ENCODE results near the gene SEMA3A.

Gene SEMA3A

GRCh38 chr7:83984076-83984475 lies 210.5 kb downstream of the SEMA3A start:
- TF ChIP-seq, protein P1, sequence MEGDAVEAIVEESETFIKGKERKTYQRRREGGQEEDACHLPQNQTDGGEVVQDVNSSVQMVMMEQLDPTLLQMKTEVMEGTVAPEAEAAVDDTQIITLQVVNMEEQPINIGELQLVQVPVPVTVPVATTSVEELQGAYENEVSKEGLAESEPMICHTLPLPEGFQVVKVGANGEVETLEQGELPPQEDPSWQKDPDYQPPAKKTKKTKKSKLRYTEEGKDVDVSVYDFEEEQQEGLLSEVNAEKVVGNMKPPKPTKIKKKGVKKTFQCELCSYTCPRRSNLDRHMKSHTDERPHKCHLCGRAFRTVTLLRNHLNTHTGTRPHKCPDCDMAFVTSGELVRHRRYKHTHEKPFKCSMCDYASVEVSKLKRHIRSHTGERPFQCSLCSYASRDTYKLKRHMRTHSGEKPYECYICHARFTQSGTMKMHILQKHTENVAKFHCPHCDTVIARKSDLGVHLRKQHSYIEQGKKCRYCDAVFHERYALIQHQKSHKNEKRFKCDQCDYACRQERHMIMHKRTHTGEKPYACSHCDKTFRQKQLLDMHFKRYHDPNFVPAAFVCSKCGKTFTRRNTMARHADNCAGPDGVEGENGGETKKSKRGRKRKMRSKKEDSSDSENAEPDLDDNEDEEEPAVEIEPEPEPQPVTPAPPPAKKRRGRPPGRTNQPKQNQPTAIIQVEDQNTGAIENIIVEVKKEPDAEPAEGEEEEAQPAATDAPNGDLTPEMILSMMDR (IDR thresholded peaks at IDR 0.05; ENCODE audit: control insufficient read depth, insufficient read depth, low read depth, low read length, missing control alignments) = no peak
- no peak overlapping the region for H3K4me3 ChIP-seq (ENCODE audit: control insufficient read depth, low read depth, low read length)
- DNase-seq (ENCODE audit: low read depth) = no peak

- DNase-seq (ENCODE audit: low read depth) = no peak
- TF ChIP-seq, protein P1 (IDR thresholded peaks at IDR 0.05; ENCODE audit: control insufficient read depth, insufficient read depth, low read depth, low read length, missing control alignments) = no peak
- H3K4me3 ChIP-seq (ENCODE audit: control insufficient read depth, low read depth, low read length) = no peak overlapping the region
These were observed 211.0 kb downstream of the SEMA3A start for GRCh38 chr7:83983606-83984005.

- no peak overlapping the region for H3K4me3 ChIP-seq (ENCODE audit: control insufficient read depth, low read depth, low read length)
- TF ChIP-seq, protein P1 (IDR thresholded peaks at IDR 0.05; ENCODE audit: control insufficient read depth, insufficient read depth, low read depth, low read length, missing control alignments) = peak; percentile 28
- no peak for DNase-seq (ENCODE audit: low read depth)
These were observed 218.3 kb downstream of the SEMA3A start for GRCh38 chr7:83976302-83976701.

DNA sequence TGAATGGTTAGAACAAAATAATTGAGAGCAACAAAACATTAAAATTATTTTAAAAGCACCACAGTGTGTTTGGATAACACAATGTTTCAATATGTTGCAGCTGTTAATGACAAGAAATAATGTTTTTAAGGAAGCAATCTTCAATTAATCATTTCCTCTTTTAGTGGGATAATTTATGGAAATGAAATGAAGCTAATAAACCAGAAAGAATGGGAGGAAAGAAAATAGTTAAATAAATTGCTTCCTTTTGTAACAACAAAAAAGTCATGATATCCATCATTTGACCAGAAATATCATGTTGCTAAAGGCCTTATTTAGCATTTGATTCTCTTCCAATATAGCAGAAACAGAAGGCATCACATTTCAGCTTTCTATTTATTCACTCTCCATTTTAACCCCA lies 224.5 kb downstream of the SEMA3A start:
- H3K4me3 ChIP-seq (ENCODE audit: control insufficient read depth, low read depth, low read length) = no peak overlapping the region
- DNase-seq (ENCODE audit: low read depth) = no peak
- TF ChIP-seq, protein P1 (IDR thresholded peaks at IDR 0.05; ENCODE audit: control insufficient read depth, insufficient read depth, low read depth, low read length, missing control alignments) = no peak

GRCh38 chr7:83964318-83964717 lies 230.3 kb downstream of the SEMA3A start:
- H3K4me3 ChIP-seq (ENCODE audit: control insufficient read depth, low read depth, low read length) = no peak overlapping the region
- DNase-seq (ENCODE audit: low read depth) = no peak
- TF ChIP-seq, protein P1 (IDR thresholded peaks at IDR 0.05; ENCODE audit: control insufficient read depth, insufficient read depth, low read depth, low read length, missing control alignments) = no peak

DNA sequence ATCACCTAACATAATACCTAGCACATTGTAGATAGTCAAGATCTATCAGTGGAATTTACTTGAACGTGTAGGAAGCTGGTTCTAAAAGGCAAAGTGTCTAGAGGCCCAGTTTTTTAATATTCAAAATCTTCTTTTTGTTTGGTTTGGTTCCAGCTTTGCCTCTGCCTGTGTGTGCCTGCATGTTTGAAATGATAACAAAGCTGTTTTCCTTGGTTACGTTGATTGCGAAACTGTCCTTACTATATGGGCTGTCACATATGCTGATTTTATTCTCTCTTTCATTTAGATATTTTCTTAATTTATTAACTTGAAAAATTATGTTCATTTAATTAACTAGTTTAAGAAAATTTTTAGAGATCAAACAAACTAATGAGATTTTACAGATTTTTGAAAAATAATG lies 237.3 kb downstream of the SEMA3A start:
- DNase-seq (ENCODE audit: low read depth) = no peak
- TF ChIP-seq, protein P1 (IDR thresholded peaks at IDR 0.05; ENCODE audit: control insufficient read depth, insufficient read depth, low read depth, low read length, missing control alignments) = no peak
- no peak overlapping the region for H3K4me3 ChIP-seq (ENCODE audit: control insufficient read depth, low read depth, low read length)

DNA sequence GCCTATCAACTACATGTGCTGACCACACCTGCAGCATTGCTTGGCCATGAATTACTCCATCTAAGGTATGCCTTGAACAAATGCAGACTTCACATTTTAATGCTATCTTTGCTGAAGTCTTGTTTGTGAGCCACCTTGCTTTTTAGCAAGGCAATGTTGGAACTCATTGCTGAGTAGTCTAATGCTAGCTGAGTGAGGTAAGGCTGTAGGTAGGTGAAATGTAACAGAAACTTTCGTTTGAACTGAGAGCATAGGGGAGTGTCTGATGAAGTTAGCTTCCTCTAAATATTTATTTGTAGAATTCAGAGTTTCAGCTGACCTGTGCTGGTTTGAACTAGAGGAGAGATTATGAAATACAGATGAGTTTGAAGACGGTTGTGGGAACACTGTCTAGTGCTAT lies 238.5 kb downstream of the SEMA3A start:
- TF ChIP-seq, protein P1 (IDR thresholded peaks at IDR 0.05; ENCODE audit: control insufficient read depth, insufficient read depth, low read depth, low read length, missing control alignments) = no peak
- no peak overlapping the region for H3K4me3 ChIP-seq (ENCODE audit: control insufficient read depth, low read depth, low read length)
- no peak for DNase-seq (ENCODE audit: low read depth)
